GM19351 (cell line): Measurements from ENCODE around the gene ATL3.
"Not testable (repeated sequence)": the region's sequence is repeated elsewhere in the genome, so short reads cannot be mapped to it uniquely, and the experiment has no call there.

ENCODE experiments used
- ATAC-seq: cut with Tn5 transposase; IDR thresholded peaks from one replicate; pipeline ENCODE4 v1.9.1; 2021; ENCODE audit warnings: mild to moderate bottlenecking, moderate library complexity; ENCODE audit not compliant: unreplicated experiment

Gene ATL3

DNA sequence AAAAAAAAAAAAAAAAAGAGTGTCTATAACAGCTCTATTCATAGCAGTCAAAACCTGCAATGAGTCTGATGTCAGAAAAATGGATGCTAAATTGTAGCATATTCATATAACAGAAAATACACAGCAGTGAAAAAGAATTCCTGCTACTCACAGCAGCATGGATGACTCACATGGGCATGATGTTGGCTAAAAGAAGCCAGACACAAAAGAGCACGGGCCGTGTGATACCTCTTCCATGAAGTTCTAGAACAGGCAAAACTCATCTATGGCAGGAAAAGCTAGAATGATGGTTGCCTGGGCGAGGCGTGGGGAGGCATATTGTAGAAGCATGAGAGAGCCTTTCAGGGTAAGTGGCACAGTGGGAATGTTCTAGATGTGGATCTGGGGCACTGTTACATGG, 75.9 kb downstream of the ATL3 start:
- no peak for ATAC-seq

DNA sequence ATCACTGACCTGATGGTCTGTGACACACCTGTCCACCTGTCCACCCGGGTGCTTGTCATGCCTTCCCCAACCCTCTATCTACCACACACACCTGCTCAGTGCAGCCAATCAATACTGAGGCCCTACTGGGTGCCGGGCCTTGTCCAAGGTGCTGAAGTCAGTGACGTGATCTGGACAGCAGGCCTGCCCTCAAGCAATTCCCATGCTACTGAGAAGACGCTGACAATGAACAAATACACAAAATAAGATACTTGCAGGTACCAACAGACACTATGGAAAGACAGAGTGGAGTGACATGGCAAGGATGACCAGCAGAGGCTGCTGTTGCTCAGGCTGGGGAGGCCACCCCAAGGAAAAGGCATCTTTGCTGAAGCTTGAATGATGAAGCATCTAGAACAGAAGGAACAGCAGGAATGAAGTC, 78.2 kb downstream of the ATL3 start:
- ATAC-seq = no peak

- ATAC-seq = no peak
Observed at GRCh38 chr11:63590024-63590788, 81.0 kb downstream of the ATL3 start.

GRCh38 chr11:63589000-63589399, 82.2 kb downstream of the ATL3 start:
- no peak for ATAC-seq

GRCh38 chr11:63586451-63587166, 84.6 kb downstream of the ATL3 start:
- ATAC-seq = no peak

- ATAC-seq = no peak
Observed at GRCh38 chr11:63583357-63583677, 87.9 kb downstream of the ATL3 start.

- ATAC-seq = not testable (repeated sequence)
Observed at GRCh38 chr11:63581224-63581623, 90.0 kb downstream of the ATL3 start.

DNA sequence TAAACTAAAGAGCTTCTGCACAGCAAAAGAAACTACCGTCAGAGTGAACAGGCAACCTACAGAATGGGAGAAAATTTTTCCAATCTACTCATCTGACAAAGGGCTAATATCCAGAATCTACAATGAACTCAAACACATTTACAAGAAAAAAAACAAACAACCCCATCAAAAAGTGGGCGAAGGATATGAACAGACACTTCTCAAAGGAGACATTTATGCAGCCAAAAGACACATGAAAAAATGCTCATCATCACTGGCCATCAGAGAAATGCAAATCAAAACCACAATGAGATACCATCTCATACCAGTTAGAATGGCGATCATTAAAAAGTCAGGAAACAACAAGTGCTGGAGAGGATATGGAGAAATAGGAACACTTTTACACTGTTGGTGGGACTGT, 92.3 kb downstream of the ATL3 start:
- not testable (repeated sequence) for ATAC-seq

DNA sequence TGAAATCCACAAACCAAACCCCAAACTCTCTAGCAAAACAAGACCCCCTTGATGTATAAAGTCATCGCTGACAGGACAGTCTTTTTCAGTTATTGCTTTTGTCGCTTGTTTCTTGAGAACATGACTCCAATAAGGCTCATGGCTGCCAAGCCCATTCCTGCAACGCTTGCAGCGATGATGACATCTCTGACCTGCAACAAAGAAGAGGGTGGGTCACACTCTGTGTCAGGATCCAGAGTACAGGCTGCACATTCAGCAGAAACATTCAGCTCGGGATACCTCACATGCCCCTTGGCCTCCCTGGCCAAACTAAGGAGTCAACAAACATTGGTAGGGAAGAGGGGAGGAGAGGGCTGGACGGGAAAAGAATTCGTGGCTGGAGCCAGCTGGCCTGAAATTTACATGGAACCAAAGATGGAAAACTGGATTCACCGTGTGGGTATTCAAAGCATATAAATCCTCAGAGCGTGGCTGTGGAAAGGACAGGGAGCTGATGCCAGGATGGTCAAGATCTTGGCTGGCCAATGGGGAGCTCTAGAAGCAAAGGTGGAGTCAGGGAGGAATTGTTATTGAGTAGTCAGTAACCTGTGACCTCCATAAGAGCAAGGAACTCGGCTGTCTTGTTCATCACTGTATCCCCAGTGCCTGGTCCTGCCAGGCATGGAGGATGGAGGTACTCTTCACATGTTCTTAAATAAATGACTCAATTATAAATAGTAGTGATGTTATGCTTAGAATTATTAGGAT, 96.1 kb downstream of the ATL3 start:
- ATAC-seq = no peak
